Liver (tissue), 9 donors: ENCODE measurements around the gene FSD1L. TPM values are rescaled to one million over a fixed set of nuclear protein-coding genes. Genes with fewer than 3 reads are reported as not detected.

Experiments used
- DNase-seq: peaks from one replicate; pipeline ENCODE4 v3.0.0-alpha.2; 2017; ENCODE audit warnings: low spot score
- H3K27ac ChIP-seq, 2 donors: one replicate each; pipeline ENCODE4 v1.7.0; 2013; ENCODE audit warnings: inconsistent platforms in 2 of 2, low read length in 2 of 2, control low read depth in 1 of 2, low read depth in 1 of 2, mild to moderate bottlenecking in 1 of 2
- H3K27me3 ChIP-seq, 4 donors: one replicate each; pipeline versions ENCODE4 v1.6.1 to v1.7.0; 2013; ENCODE audit warnings: low read length in 3 of 4, inconsistent platforms in 1 of 4, mild to moderate bottlenecking in 1 of 4, moderate library complexity in 1 of 4; ENCODE audit not compliant: control insufficient read depth in 4 of 4, insufficient read depth in 4 of 4
- H3K36me3 ChIP-seq, 4 donors: one replicate each; pipeline versions ENCODE4 v1.6.1 to v1.7.0; 2013; ENCODE audit warnings: low read length in 3 of 4, mild to moderate bottlenecking in 3 of 4, low read depth in 1 of 4, moderate library complexity in 1 of 4; ENCODE audit not compliant: control insufficient read depth in 4 of 4, insufficient read depth in 3 of 4
- H3K4me1 ChIP-seq, 4 donors: one replicate each; pipeline versions ENCODE4 v1.6.1 to v1.7.0; 2013; ENCODE audit warnings: low read length in 3 of 4, mild to moderate bottlenecking in 3 of 4, moderate library complexity in 1 of 4; ENCODE audit not compliant: control insufficient read depth in 4 of 4, insufficient read depth in 4 of 4
- H3K4me3 ChIP-seq, 3 donors: one replicate each; pipeline versions ENCODE4 v1.6.1 to v1.7.0; 2013; ENCODE audit warnings: low read length in 3 of 3, control low read depth in 1 of 3, low read depth in 1 of 3, mild to moderate bottlenecking in 1 of 3
- H3K9ac ChIP-seq, 2 donors: one replicate each; pipeline ENCODE4 v1.7.0; 2013; ENCODE audit warnings: low read length in 2 of 2, mild to moderate bottlenecking in 2 of 2, moderate library complexity in 2 of 2, control low read depth in 1 of 2, low read depth in 1 of 2
- H3K9me3 ChIP-seq, 4 donors: one replicate each; pipeline versions ENCODE4 v1.6.1 to v1.7.0; 2013; ENCODE audit warnings: low read length in 3 of 4; ENCODE audit not compliant: control insufficient read depth in 4 of 4
- FOXA1 ChIP-seq: IDR thresholded peaks from 2 replicates; pipeline ENCODE4 v1.6.1; 2016; ENCODE audit warnings: antibody characterized with exemption
- FOXA2 ChIP-seq: IDR thresholded peaks from 2 replicates; pipeline ENCODE4 v1.6.1; 2016; ENCODE audit warnings: antibody characterized with exemption
- GABPA ChIP-seq, 2 donors: IDR thresholded peaks in 1 of 2; conservative IDR thresholded peaks in 1 of 2; 2 replicates each; pipeline ENCODE4 v1.6.1; 2016; ENCODE audit warnings: antibody characterized with exemption in 2 of 2, mild to moderate bottlenecking in 1 of 2, moderate library complexity in 1 of 2
- HNF4A ChIP-seq, 2 donors: conservative IDR thresholded peaks; 2 replicates each; pipeline ENCODE4 v1.6.1; 2016; ENCODE audit warnings: antibody characterized with exemption in 2 of 2, mild to moderate bottlenecking in 2 of 2
- HNF4G ChIP-seq: IDR thresholded peaks from 2 replicates; pipeline ENCODE4 v1.6.1; 2016; ENCODE audit warnings: antibody characterized with exemption
- JUND ChIP-seq, 2 donors: IDR thresholded peaks; 2 replicates each; pipeline ENCODE4 v1.6.1; 2016; ENCODE audit warnings: antibody characterized with exemption in 2 of 2
- NR2F2 ChIP-seq: IDR thresholded peaks from 2 replicates; pipeline ENCODE4 v1.6.1; 2016; ENCODE audit warnings: antibody characterized with exemption
- RAD21 ChIP-seq, 2 donors: IDR thresholded peaks; 2 replicates each; pipeline ENCODE4 v1.6.1; 2016; ENCODE audit warnings: antibody characterized with exemption in 2 of 2, mild to moderate bottlenecking in 2 of 2
- RXRA ChIP-seq, 2 donors: IDR thresholded peaks; 2 replicates each; pipeline ENCODE4 v1.6.1; 2017 to 2018; ENCODE audit warnings: antibody characterized with exemption in 2 of 2, mild to moderate bottlenecking in 1 of 2
- SP1 ChIP-seq: IDR thresholded peaks from 2 replicates; pipeline ENCODE4 v1.6.1; 2018; ENCODE audit warnings: antibody characterized with exemption, mild to moderate bottlenecking
- TAF1 ChIP-seq: conservative IDR thresholded peaks from 2 replicates; pipeline ENCODE4 v1.6.1; 2016; ENCODE audit warnings: antibody characterized with exemption, mild to moderate bottlenecking
- YY1 ChIP-seq: IDR thresholded peaks from 2 replicates; pipeline ENCODE4 v1.6.1; 2016; ENCODE audit warnings: antibody characterized with exemption, mild to moderate bottlenecking
- WGBS: extraction: QIAGEN DNeasy Blood & Tissue Kit; methylation state at CpG from one replicate; pipeline ENCODE4 v1.1.7; 2013; 5-methylcytosine and 5-hydroxymethylcytosine counted together
- polyA plus RNA-seq, 2 donors: library from polyadenylated mRNA; stranded (reverse) in 1 of 2; unstranded in 1 of 2; fragments of 200-250 nt in 1 of 2; fragments of >200 nt in 1 of 2; fragmentation: Nextera tagmentation in 1 of 2; extraction: Ambion mirVana in 1 of 2; gene quantifications; one replicate each; pipeline versions ENCODE4 v1.2.1 to v1.2.3, GENCODE V29; 2013 to 2015
- total RNA-seq, 2 donors: library from RNA; depleted of rRNA; stranded (reverse); fragments of >200 nt; gene quantifications; one replicate each; pipeline ENCODE4 v1.2.3, GENCODE V29; 2014
- TF ChIP-seq, protein P1 (sequence below): fragments of 150-350 bp; IDR thresholded peaks from 2 replicates; pipeline ENCODE4 v1.5.1; 2017; ENCODE audit warnings: improper control_type of control experiment, low read depth, low read length; ENCODE audit not compliant: missing input control
- TF ChIP-seq, protein P2 (sequence below): IDR thresholded peaks from 2 replicates; pipeline ENCODE4 v1.6.1; 2016; ENCODE audit warnings: antibody characterized with exemption
- TF ChIP-seq, protein P3 (sequence below): IDR thresholded peaks from 2 replicates; pipeline ENCODE4 v1.6.1; 2016; ENCODE audit warnings: antibody characterized with exemption, mild to moderate bottlenecking
- TF ChIP-seq, protein P4 (sequence below): IDR thresholded peaks from 2 replicates; pipeline ENCODE4 v1.6.1; 2016; ENCODE audit warnings: antibody characterized with exemption
- TF ChIP-seq, protein P5 (sequence below): IDR thresholded peaks from 2 replicates; pipeline ENCODE4 v1.6.1; 2016; ENCODE audit warnings: antibody characterized with exemption
- donor health status: healthy.
- donor health status: healthy.
- donor health status: healthy.
- donor health status: healthy.
- donor health status: healthy.

FSD1L gene
- total and polyA plus RNA-seq, 4 donors: 0.38 to 3.6 (median 1.9) TPM

DNA sequence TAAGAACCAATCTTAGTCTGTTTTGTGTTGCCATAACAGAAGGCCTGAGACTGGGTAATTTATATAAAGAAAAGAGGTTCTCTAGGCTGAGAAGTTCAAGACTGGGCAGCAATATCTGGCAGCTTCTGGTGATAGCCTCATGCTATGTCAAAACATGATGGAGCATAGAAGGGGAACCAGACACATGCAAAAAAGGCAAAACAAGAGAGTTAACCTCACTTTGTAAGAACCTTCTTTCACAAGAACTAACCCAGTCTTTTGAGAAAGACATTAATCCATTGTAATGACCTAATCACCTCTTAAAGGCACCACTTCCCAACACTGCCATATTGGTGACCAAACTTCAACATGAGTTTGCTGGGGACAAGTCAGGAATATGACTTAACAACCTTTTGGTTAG is 37.3 kb downstream of the FSD1L start:
- no peaks in the 10 kb centered on the region for H3K4me1 ChIP-seq
- H3K4me3 ChIP-seq: no peak overlapping the region
- H3K27ac ChIP-seq: no peak overlapping the region
- H3K9ac ChIP-seq: no peak overlapping the region
- TF ChIP-seq, protein P1, sequence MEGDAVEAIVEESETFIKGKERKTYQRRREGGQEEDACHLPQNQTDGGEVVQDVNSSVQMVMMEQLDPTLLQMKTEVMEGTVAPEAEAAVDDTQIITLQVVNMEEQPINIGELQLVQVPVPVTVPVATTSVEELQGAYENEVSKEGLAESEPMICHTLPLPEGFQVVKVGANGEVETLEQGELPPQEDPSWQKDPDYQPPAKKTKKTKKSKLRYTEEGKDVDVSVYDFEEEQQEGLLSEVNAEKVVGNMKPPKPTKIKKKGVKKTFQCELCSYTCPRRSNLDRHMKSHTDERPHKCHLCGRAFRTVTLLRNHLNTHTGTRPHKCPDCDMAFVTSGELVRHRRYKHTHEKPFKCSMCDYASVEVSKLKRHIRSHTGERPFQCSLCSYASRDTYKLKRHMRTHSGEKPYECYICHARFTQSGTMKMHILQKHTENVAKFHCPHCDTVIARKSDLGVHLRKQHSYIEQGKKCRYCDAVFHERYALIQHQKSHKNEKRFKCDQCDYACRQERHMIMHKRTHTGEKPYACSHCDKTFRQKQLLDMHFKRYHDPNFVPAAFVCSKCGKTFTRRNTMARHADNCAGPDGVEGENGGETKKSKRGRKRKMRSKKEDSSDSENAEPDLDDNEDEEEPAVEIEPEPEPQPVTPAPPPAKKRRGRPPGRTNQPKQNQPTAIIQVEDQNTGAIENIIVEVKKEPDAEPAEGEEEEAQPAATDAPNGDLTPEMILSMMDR: no peak
- H3K36me3 ChIP-seq: no peaks in the 10 kb centered on the region
- no peaks in the 10 kb centered on the region for H3K27me3 ChIP-seq
- no peaks in the 10 kb centered on the region for H3K9me3 ChIP-seq
- DNase-seq: no peak

DNA sequence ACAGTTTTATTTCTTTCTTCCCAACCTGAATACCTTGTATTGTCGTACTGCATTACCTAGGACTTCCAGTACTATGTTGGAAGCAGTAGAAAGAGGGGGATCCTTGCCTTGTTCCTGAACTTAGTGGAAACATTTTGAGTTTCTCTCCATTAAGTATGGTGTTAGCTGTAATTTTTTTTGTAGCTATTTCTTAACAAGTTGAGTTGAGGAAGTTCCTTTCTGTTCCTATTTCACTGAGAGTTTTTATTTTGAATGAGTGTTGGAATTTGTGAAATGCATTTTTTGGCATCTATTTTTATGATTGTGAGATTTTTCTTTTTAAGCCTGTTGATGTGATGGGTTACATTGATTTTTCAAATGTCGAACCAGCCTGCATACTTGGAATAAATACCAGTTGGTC is 49.0 kb downstream of the FSD1L start:
- 95% methylated on average over 2 of the region's 2 CpGs for WGBS

DNA sequence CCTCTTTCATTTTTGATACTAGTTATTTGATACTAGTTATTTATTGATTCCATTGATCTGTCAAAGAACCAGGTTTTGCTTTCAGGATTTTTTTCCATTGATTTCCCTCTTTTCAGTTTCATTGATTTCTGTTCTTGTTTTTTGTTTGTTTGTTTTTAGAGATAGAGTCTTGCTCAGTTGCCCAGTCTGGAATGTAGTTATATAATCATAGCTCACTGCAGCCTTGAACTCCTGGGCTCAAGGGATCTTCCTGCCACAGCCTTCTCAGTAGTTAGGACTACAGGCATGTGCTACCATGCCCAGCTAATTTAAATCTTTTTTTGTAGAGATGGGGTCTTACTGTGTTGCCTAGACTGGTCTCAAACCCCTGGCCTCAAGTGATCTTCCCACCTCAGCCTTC is 49.9 kb downstream of the FSD1L start:
- no peak for DNase-seq
- no peaks in the 10 kb centered on the region for H3K36me3 ChIP-seq
- no peak overlapping the region for H3K4me3 ChIP-seq
- no peaks in the 10 kb centered on the region for H3K9me3 ChIP-seq
- H3K9ac ChIP-seq: no peak overlapping the region
- H3K27ac ChIP-seq: no peak overlapping the region
- H3K4me1 ChIP-seq: no peaks in the 10 kb centered on the region
- H3K27me3 ChIP-seq: no peaks in the 10 kb centered on the region
- TF ChIP-seq JUND (IDR thresholded peaks at IDR 0.05): no peak
- TF ChIP-seq, protein P2, sequence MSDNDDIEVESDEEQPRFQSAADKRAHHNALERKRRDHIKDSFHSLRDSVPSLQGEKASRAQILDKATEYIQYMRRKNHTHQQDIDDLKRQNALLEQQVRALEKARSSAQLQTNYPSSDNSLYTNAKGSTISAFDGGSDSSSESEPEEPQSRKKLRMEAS: no peak
- no peak for TF ChIP-seq HNF4A (conservative IDR thresholded peaks at IDR 0.05)
- TF ChIP-seq FOXA1: no peak
- no peak for TF ChIP-seq SP1
- TF ChIP-seq FOXA2: no peak
- no peak for TF ChIP-seq TAF1
- no peak for TF ChIP-seq RXRA (IDR thresholded peaks at IDR 0.05)
- no peak for TF ChIP-seq YY1
- no peak for TF ChIP-seq RAD21 (IDR thresholded peaks at IDR 0.05)
- TF ChIP-seq GABPA (IDR thresholded peaks at IDR 0.05 in 1 of 2, conservative IDR thresholded peaks at IDR 0.05 in 1 of 2): no peak
- TF ChIP-seq, protein P3, sequence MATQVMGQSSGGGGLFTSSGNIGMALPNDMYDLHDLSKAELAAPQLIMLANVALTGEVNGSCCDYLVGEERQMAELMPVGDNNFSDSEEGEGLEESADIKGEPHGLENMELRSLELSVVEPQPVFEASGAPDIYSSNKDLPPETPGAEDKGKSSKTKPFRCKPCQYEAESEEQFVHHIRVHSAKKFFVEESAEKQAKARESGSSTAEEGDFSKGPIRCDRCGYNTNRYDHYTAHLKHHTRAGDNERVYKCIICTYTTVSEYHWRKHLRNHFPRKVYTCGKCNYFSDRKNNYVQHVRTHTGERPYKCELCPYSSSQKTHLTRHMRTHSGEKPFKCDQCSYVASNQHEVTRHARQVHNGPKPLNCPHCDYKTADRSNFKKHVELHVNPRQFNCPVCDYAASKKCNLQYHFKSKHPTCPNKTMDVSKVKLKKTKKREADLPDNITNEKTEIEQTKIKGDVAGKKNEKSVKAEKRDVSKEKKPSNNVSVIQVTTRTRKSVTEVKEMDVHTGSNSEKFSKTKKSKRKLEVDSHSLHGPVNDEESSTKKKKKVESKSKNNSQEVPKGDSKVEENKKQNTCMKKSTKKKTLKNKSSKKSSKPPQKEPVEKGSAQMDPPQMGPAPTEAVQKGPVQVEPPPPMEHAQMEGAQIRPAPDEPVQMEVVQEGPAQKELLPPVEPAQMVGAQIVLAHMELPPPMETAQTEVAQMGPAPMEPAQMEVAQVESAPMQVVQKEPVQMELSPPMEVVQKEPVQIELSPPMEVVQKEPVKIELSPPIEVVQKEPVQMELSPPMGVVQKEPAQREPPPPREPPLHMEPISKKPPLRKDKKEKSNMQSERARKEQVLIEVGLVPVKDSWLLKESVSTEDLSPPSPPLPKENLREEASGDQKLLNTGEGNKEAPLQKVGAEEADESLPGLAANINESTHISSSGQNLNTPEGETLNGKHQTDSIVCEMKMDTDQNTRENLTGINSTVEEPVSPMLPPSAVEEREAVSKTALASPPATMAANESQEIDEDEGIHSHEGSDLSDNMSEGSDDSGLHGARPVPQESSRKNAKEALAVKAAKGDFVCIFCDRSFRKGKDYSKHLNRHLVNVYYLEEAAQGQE: no peak
- TF ChIP-seq, protein P4, sequence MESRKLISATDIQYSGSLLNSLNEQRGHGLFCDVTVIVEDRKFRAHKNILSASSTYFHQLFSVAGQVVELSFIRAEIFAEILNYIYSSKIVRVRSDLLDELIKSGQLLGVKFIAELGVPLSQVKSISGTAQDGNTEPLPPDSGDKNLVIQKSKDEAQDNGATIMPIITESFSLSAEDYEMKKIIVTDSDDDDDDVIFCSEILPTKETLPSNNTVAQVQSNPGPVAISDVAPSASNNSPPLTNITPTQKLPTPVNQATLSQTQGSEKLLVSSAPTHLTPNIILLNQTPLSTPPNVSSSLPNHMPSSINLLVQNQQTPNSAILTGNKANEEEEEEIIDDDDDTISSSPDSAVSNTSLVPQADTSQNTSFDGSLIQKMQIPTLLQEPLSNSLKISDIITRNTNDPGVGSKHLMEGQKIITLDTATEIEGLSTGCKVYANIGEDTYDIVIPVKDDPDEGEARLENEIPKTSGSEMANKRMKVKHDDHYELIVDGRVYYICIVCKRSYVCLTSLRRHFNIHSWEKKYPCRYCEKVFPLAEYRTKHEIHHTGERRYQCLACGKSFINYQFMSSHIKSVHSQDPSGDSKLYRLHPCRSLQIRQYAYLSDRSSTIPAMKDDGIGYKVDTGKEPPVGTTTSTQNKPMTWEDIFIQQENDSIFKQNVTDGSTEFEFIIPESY: no peak
- no peak for TF ChIP-seq HNF4G
- TF ChIP-seq, protein P5, sequence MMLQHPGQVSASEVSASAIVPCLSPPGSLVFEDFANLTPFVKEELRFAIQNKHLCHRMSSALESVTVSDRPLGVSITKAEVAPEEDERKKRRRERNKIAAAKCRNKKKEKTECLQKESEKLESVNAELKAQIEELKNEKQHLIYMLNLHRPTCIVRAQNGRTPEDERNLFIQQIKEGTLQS: no peak
- TF ChIP-seq NR2F2: no peak

More for the DNA sequence above, 49.0 kb downstream of the FSD1L start:
- Histone ChIP-seq H3K9me3 (no peaks in the 10 kb centered on the region), H3K9ac (no peak overlapping the region), H3K27ac (no peak overlapping the region), H3K4me1 (no peaks in the 10 kb centered on the region), H3K4me3 (no peak overlapping the region), H3K36me3 (no peaks in the 10 kb centered on the region), H3K27me3 (no peaks in the 10 kb centered on the region)
- TF ChIP-seq HNF4A (conservative IDR thresholded peaks at IDR 0.05): no peak
- TF ChIP-seq, protein P2: no peak
- TF ChIP-seq, protein P4: no peak
- DNase-seq: no peak
